Peyer's patch (tissue), 4 donors: ENCODE results near the gene ARHGAP40. TPM values are rescaled to one million over a fixed set of nuclear protein-coding genes. Genes with fewer than 3 reads are reported as not detected.
"Not testable (repeated sequence)": the region's sequence is repeated elsewhere in the genome, so short reads cannot be mapped to it uniquely, and the experiment has no call there.

Source experiments
- DNase-seq, 3 donors: peaks; one replicate each; pipeline ENCODE4 v3.0.0-alpha.2; 2017 to 2019
- H3K27ac ChIP-seq, 4 donors: fragments of 200-600 bp; sonication (generic); one replicate each; pipeline ENCODE4 v1.5.1; 2016 to 2019
- H3K27me3 ChIP-seq, 2 donors: fragments of 200-600 bp; sonication (generic); one replicate each; pipeline ENCODE4 v1.5.1; 2019
- H3K36me3 ChIP-seq, 3 donors: fragments of 200-600 bp; sonication (generic); one replicate each; pipeline ENCODE4 v1.5.1; 2016 to 2019
- H3K4me1 ChIP-seq, 4 donors: fragments of 200-600 bp; sonication (generic); one replicate each; pipeline ENCODE4 v1.5.1; 2016 to 2019
- H3K4me3 ChIP-seq, 4 donors: fragments of 200-600 bp; sonication (generic); 1 replicate in 3 of 4; 2 replicates in 1 of 4; pipeline ENCODE4 v1.5.1; 2016 to 2019; ENCODE audit warnings: mild to moderate bottlenecking in 1 of 4
- H3K9me3 ChIP-seq, 4 donors: fragments of 200-600 bp; sonication (generic); one replicate each; pipeline ENCODE4 v1.5.1; 2016 to 2019; ENCODE audit warnings: mild to moderate bottlenecking in 1 of 4
- CTCF ChIP-seq, 6 experiments: fragments of 450-650 bp in 4 of 6; fragments of 200-600 bp in 2 of 6; sonication (generic) in 1 of 6; IDR thresholded peaks; one replicate each; pipeline ENCODE4 v1.5.1; 2017 to 2019; ENCODE audit warnings: antibody characterized with exemption in 6 of 6, mild to moderate bottlenecking in 3 of 6, moderate library complexity in 1 of 6
- POLR2A ChIP-seq, 2 donors: fragments of 450-650 bp; IDR thresholded peaks; one replicate each; pipeline ENCODE4 v1.5.1; 2017; ENCODE audit warnings: antibody characterized with exemption in 2 of 2, mild to moderate bottlenecking in 2 of 2, moderate library complexity in 2 of 2
- total RNA-seq, 4 donors: library from RNA; depleted of rRNA; stranded (reverse); fragments of >200 nt; gene quantifications; one replicate each; pipeline ENCODE4 v1.1.0, GENCODE V29; 2016

The ARHGAP40 gene
- total RNA-seq, 4 donors from 2014 or later, result not detected

GRCh38 chr20:38589351-38589750 lies 12.3 kb upstream of the ARHGAP40 start:
- H3K36me3 ChIP-seq, result no peaks in the 10 kb centered on the region
- no peaks in the 10 kb centered on the region for H3K9me3 ChIP-seq
- H3K27me3 ChIP-seq, result no peaks in the 10 kb centered on the region
- H3K4me1 ChIP-seq, result no peaks in the 10 kb centered on the region
- no peak for DNase-seq
- H3K4me3 ChIP-seq, result no peak overlapping the region
- TF ChIP-seq CTCF (IDR thresholded peaks at IDR 0.05) (no peak), POLR2A (IDR thresholded peaks at IDR 0.05) (no peak)
- no peak overlapping the region for H3K27ac ChIP-seq

GRCh38 chr20:38589967-38590675 lies 11.5 kb upstream of the ARHGAP40 start:
- H3K27ac ChIP-seq, result no peak overlapping the region
- H3K4me3 ChIP-seq, result no peak overlapping the region
- no peaks in the 10 kb centered on the region for H3K36me3 ChIP-seq
- H3K9me3 ChIP-seq, result no peaks in the 10 kb centered on the region
- DNase-seq, result no peak
- H3K27me3 ChIP-seq, result no peaks in the 10 kb centered on the region
- no peaks in the 10 kb centered on the region for H3K4me1 ChIP-seq
- TF ChIP-seq POLR2A (IDR thresholded peaks at IDR 0.05), result no peak
- no peak for TF ChIP-seq CTCF (IDR thresholded peaks at IDR 0.05)

GRCh38 chr20:38590676-38591473 lies 10.7 kb upstream of the ARHGAP40 start:
- Histone ChIP-seq H3K4me1 (no peaks in the 10 kb centered on the region), H3K27me3 (no peaks in the 10 kb centered on the region), H3K27ac (no peak overlapping the region), H3K36me3 (no peaks in the 10 kb centered on the region), H3K4me3 (no peak overlapping the region), H3K9me3 (no peaks in the 10 kb centered on the region)
- TF ChIP-seq CTCF (IDR thresholded peaks at IDR 0.05) (no peak), POLR2A (IDR thresholded peaks at IDR 0.05) (no peak)
- DNase-seq, result no peak

GRCh38 chr20:38591474-38592410 lies 9.9 kb upstream of the ARHGAP40 start:
- no peak for DNase-seq
- Histone ChIP-seq H3K4me3 (no peak overlapping the region), H3K4me1 (no peaks in the 10 kb centered on the region), H3K27me3 (no peaks in the 10 kb centered on the region), H3K36me3 (no peaks in the 10 kb centered on the region), H3K27ac (no peak overlapping the region), H3K9me3 (no peaks in the 10 kb centered on the region)
- TF ChIP-seq POLR2A (IDR thresholded peaks at IDR 0.05) (no peak), CTCF (IDR thresholded peaks at IDR 0.05) (no peak)

GRCh38 chr20:38592411-38592790 lies 9.2 kb upstream of the ARHGAP40 start:
- not testable (repeated sequence) for DNase-seq, H3K27me3 ChIP-seq, H3K36me3 ChIP-seq, H3K27ac ChIP-seq, H3K9me3 ChIP-seq, H3K4me1 ChIP-seq, H3K4me3 ChIP-seq

- H3K4me1 ChIP-seq, H3K4me3 ChIP-seq, DNase-seq: not testable (repeated sequence)
These were observed 7.3 kb upstream of the ARHGAP40 start for GRCh38 chr20:38594281-38594680.

GRCh38 chr20:38595886-38596285 lies 5.7 kb upstream of the ARHGAP40 start:
- not testable (repeated sequence) for DNase-seq, H3K27me3 ChIP-seq, H3K9me3 ChIP-seq, H3K36me3 ChIP-seq, H3K27ac ChIP-seq, H3K4me1 ChIP-seq, H3K4me3 ChIP-seq

More at GRCh38 chr20:38594281-38594680, 7.3 kb upstream of the ARHGAP40 start:
- not testable (repeated sequence) for H3K27me3 ChIP-seq, H3K36me3 ChIP-seq, H3K9me3 ChIP-seq, H3K27ac ChIP-seq
